Measurements from ENCODE around the gene RPS24. TPM values are rescaled to one million over a fixed set of nuclear protein-coding genes. Genes with fewer than 3 reads are reported as not detected.
A peak's percentile ranks its signal among the peaks of the same experiment; 100 is the strongest.

RPS24 gene
- total and polyA plus RNA-seq, 2 of the 8 experiments (the other 6 are each of a cell fraction or from before 2014, with no cell fraction given), result 2,128 to 3,943 TPM

- Histone ChIP-seq H4K20me1 (replicated peaks in 1 of 2; ENCODE audit: control insufficient read depth in 1 of 2, insufficient read depth in 2 of 2, low read length in 2 of 2) (peaks cover 0 to 7% of the 10 kb centered on the region in 2 experiments), H3K23me2 (ENCODE audit: low read depth, low read length) (no peaks in the 10 kb centered on the region; the same call in 1 of the 2 replicates), H3K4me1 (replicated peaks in 1 of 4; ENCODE audit: control insufficient read depth in 3 of 4, insufficient read depth in 4 of 4, low read length in 3 of 4) (peaks cover 4 to 5% (median 4%) of the 10 kb centered on the region in 4 experiments; a peak in 6 of 7 replicates), H2AK5ac (ENCODE audit: low read depth, low read length) (no peak overlapping the region), H2BK5ac (ENCODE audit: low read depth, low read length) (no peak overlapping the region), H3K4me2 (ENCODE audit: insufficient read depth in 1 of 2, low read depth in 2 of 2, low read length in 2 of 2) (peak overlapping the region in 1 of 2 experiments; percentile 28; a peak in 1 of 4 replicates), H4K91ac (replicated peaks; ENCODE audit: insufficient read length, low read length) (no peak overlapping the region), H3K27ac (ENCODE audit: low read depth, low read length) (no peak overlapping the region), H3K79me2 (ENCODE audit: control insufficient read depth in 1 of 2, insufficient read depth in 2 of 2, low read length in 2 of 2) (no peaks in the 10 kb centered on the region), H2BK120ac (replicated peaks; ENCODE audit: low read depth, low read length) (no peak overlapping the region), H3K4me3 (ENCODE audit: extremely low read depth in 1 of 4, insufficient read depth in 2 of 4, low read depth in 3 of 4, low read length in 4 of 4) (no peak overlapping the region), H4K5ac (ENCODE audit: insufficient read length, low read depth, low read length) (no peak overlapping the region), H2BK20ac (ENCODE audit: low read length) (no peak overlapping the region), H3K18ac (ENCODE audit: extremely low read depth, low read length) (peak overlapping the region; percentile 66), H3K23ac (ENCODE audit: insufficient read length) (no peak overlapping the region), H3K4ac (replicated peaks; ENCODE audit: insufficient read length, low read depth, low read length) (no peak overlapping the region), H2BK15ac (ENCODE audit: low read length) (peak overlapping the region; percentile 36; the same call in 1 of the 2 replicates), H3K9ac (replicated peaks in 1 of 4; ENCODE audit: extremely low read depth in 1 of 4, low read depth in 3 of 4, low read length in 3 of 4) (no peak overlapping the region), H3K36me3 (ENCODE audit: control insufficient read depth in 2 of 4, insufficient read depth in 4 of 4, low read length in 3 of 4) (peaks cover 3 to 8% (median 4%) of the 10 kb centered on the region in 4 experiments; a peak in 7 of 8 replicates), H3K79me1 (ENCODE audit: low read depth, low read length) (no peaks in the 10 kb centered on the region), H3K9me3 (ENCODE audit: insufficient read depth in 2 of 2, low read depth in 1 of 2, low read length in 1 of 2) (no peaks in the 10 kb centered on the region), H3K27me3 (replicated peaks in 1 of 4; ENCODE audit: control insufficient read depth in 3 of 4, extremely low read depth in 1 of 4, insufficient read depth in 3 of 4, low read length in 3 of 4) (no peaks in the 10 kb centered on the region), H2BK12ac (ENCODE audit: low read depth, low read length) (peak overlapping the region; percentile 73; the same call in 1 of the 2 replicates), H3K56ac (replicated peaks; ENCODE audit: insufficient read length, low read depth, low read length) (no peak overlapping the region), H2AFZ (ENCODE audit: low read length) (peak overlapping the region; percentile 89; the same call in 1 of the 2 replicates), H4K8ac (ENCODE audit: extremely low read depth, insufficient read depth, low read length) (no peak overlapping the region), H3K14ac (ENCODE audit: insufficient read length) (no peak overlapping the region)
- 43% methylated on average over 13 of the region's 13 CpGs; no CpG with 5 or more reads in 1 of the 2 experiments for WGBS, 2 experiments (ENCODE audit: extremely low coverage in 1 of 2, insufficient coverage in 1 of 2, insufficient read length in 1 of 2, insufficient replicate concordance in 2 of 2, low coverage in 1 of 2, low lambda C conversion rate in 2 of 2, missing lambda C conversion rate in 1 of 2)
- POLR2A ChIA-PET (ENCODE audit: partially characterized antibody), result interaction anchor here (0.9 to 4.1 kb wide), 6 partner anchors 11 to 360 kb away, joined by 3 to 38 read pairs (median 4); partner anchors contain the start of gene RPS24
- FAIRE-seq (peak; percentile 77), DNase-seq (ENCODE audit: low read depth in 1 of 2, low spot score in 2 of 2) (peak; percentile 86 to 98)
- CTCF ChIA-PET (ENCODE audit: partially characterized antibody), result interaction anchor here (0.6 to 5.3 kb wide), 91 partner anchors 9 to 1245 kb away, joined by 3 to 80 read pairs (median 4); partner anchors contain the start of genes POLR3A and RPS24
- TF ChIP-seq JUND (IDR thresholded peaks at IDR 0.05; ENCODE audit: low read length), result peak; percentile 9; the same call in 1 of the 2 replicates
- TF ChIP-seq SIN3A (conservative IDR thresholded peaks at IDR 0.05 in 1 of 2, IDR thresholded peaks at IDR 0.05 in 1 of 2; ENCODE audit: low read depth in 1 of 2, low read length in 2 of 2), result peak in 1 of 2 experiments; percentile 65; a peak in 1 of 4 replicates
- peak; percentile 42; the same call in 1 of the 2 replicates for TF ChIP-seq MAX (IDR thresholded peaks at IDR 0.05)
- TF ChIP-seq CTCF (IDR thresholded peaks at IDR 0.05; ENCODE audit: control extremely low read depth in 1 of 3, insufficient read depth in 1 of 3, low read depth in 1 of 3, low read length in 3 of 3), result peak; percentile 87 to 98 (median 97)
- no peak for TF ChIP-seq JUN (IDR thresholded peaks at IDR 0.05; ENCODE audit: low read depth, low read length)
- no peak for TF ChIP-seq ATF2 (IDR thresholded peaks at IDR 0.05; ENCODE audit: low read length)
- no peak for TF ChIP-seq NRF1 (IDR thresholded peaks at IDR 0.05; ENCODE audit: low read depth, low read length)
Observed at GRCh38 chr10:78047314-78047891, 13.7 kb downstream of the RPS24 start.
